H1 (cell line): ENCODE data around the gene CSNK1D. TPM values are rescaled to one million over a fixed set of nuclear protein-coding genes. Genes with fewer than 3 reads are reported as not detected.

ENCODE experiments used
- CHD7 ChIP-seq: fragments of 300-600 bp; sonication (generic); IDR thresholded peaks from 2 replicates; pipeline ENCODE4 v1.7.1; 2012; ENCODE audit warnings: low read length, moderate library complexity, mild to moderate bottlenecking, inconsistent platforms; ENCODE audit not compliant: insufficient replicate concordance
- CTCF ChIP-seq, 3 experiments: IDR thresholded peaks; 1 replicate in 2 of 3; 2 replicates in 1 of 3; pipeline versions ENCODE4 v1.5.1 to v1.6.1; 2011; ENCODE audit warnings: low read length in 3 of 3, mild to moderate bottlenecking in 3 of 3, inconsistent platforms in 2 of 3, low read depth in 1 of 3, moderate library complexity in 1 of 3; ENCODE audit not compliant: insufficient read depth in 1 of 3; ENCODE audit errors: control extremely low read depth in 1 of 3
- SIN3A ChIP-seq, 2 experiments: IDR thresholded peaks in 1 of 2; conservative IDR thresholded peaks in 1 of 2; 2 replicates each; pipeline ENCODE4 v1.6.1; 2011 to 2012; ENCODE audit warnings: low read length in 2 of 2, improper control_type of control experiment in 1 of 2, low read depth in 1 of 2, mild to moderate bottlenecking in 1 of 2
- TAF1 ChIP-seq: IDR thresholded peaks from 2 replicates; pipeline ENCODE4 v1.6.1; 2011; ENCODE audit warnings: mild to moderate bottlenecking, low read depth, low read length
- polyA plus RNA-seq, 7 experiments: library from polyadenylated mRNA; depleted of rRNA in 3 of 7; stranded (reverse) in 5 of 7; unstranded in 2 of 7; fragments of >200 nt in 5 of 7; fragments of 200-250 nt in 2 of 7; gene quantifications; 1 replicate in 5 of 7; 2 replicates in 1 of 7; 4 replicates in 1 of 7; pipeline versions ENCODE4 v1.2.1 to v1.2.3, GENCODE V29; 2011 to 2013; ENCODE audit warnings: missing spikeins in 2 of 7, mixed read lengths in 2 of 7
- total RNA-seq: library from RNA; stranded (reverse); fragmentation: NEBNext Ultra II Directional; extraction: Animal tissue kit (Norgen Biotek cat#: 25700); gene quantifications from 2 replicates; pipeline ENCODE4 v1.2.1, GENCODE V29; 2021

Gene CSNK1D
- total and polyA plus RNA-seq, 2 of the 8 experiments (the other 6 are each of a cell fraction or from before 2014, with no cell fraction given): 73.5 to 103 TPM

- no peak for TF ChIP-seq CTCF (IDR thresholded peaks at IDR 0.05; ENCODE audit: control extremely low read depth in 1 of 3, insufficient read depth in 1 of 3, low read depth in 1 of 3, low read length in 3 of 3)
- TF ChIP-seq TAF1: no peak
- no peak for TF ChIP-seq SIN3A (conservative IDR thresholded peaks at IDR 0.05 in 1 of 2, IDR thresholded peaks at IDR 0.05 in 1 of 2; ENCODE audit: low read depth in 1 of 2, low read length in 2 of 2)
- no peak for TF ChIP-seq CHD7
These were observed 11.2 kb downstream of the CSNK1D start (continued) for GRCh38 chr17:82262344-82262743.
